B cell (primary cell): ENCODE data around the gene CKAP2L. TPM values are rescaled to one million over a fixed set of nuclear protein-coding genes. Genes with fewer than 3 reads are reported as not detected.

Experiments used
- ATAC-seq: fragments of 200-7000 bp; cut with Tn5 transposase; one replicate; pipeline ENCODE4 v1.10.0; 2021; ENCODE audit warnings: low read depth, mild to moderate bottlenecking, moderate number of reproducible peaks, moderate library complexity
- CTCF ChIA-PET: fragments of 350-600 bp; sonication (Branson Sonifier 250); formaldehyde crosslinking; loops from one replicate; lab custom pipeline; 2021; ENCODE audit warnings: antibody characterized with exemption, inconsistent platforms; lab: Charles Lee
- POLR2A ChIA-PET: fragments of 350-600 bp; sonication (Branson Sonifier 250); formaldehyde crosslinking; loops from one replicate; lab custom pipeline; 2021; ENCODE audit warnings: antibody characterized with exemption; lab: Charles Lee
- DNase-seq: peaks from one replicate; pipeline ENCODE4 v3.0.0; 2013
- H2AFZ ChIP-seq: 2 replicates; pipeline ENCODE4 v1.6.1; 2012; ENCODE audit warnings: mild to moderate bottlenecking, low read depth, low read length; ENCODE audit not compliant: insufficient read depth, poor library complexity, severe bottlenecking
- H3K27ac ChIP-seq, 2 donors: 1 replicate in 1 of 2; 2 replicates in 1 of 2; pipeline ENCODE4 v1.5.1; 2012 to 2013; ENCODE audit warnings: low read length in 2 of 2, mild to moderate bottlenecking in 2 of 2, moderate library complexity in 1 of 2
- H3K27me3 ChIP-seq, 4 experiments: fragments of 200-600 bp in 1 of 4; sonication (generic) in 1 of 4; replicated peaks in 1 of 4; 1 replicate in 2 of 4; 2 replicates in 2 of 4; pipeline versions ENCODE4 v1.6.1 to v1.7.0; 2013 to 2016; ENCODE audit warnings: low read length in 3 of 4, mild to moderate bottlenecking in 2 of 4, mixed read lengths in 1 of 4, moderate library complexity in 1 of 4; ENCODE audit not compliant: insufficient read depth in 4 of 4, control insufficient read depth in 3 of 4; ENCODE audit errors: control extremely low read depth in 1 of 4
- H3K36me3 ChIP-seq, 2 experiments: replicated peaks in 1 of 2; 1 replicate in 1 of 2; 2 replicates in 1 of 2; pipeline versions ENCODE4 v1.6.1 to v1.7.1; 2013; ENCODE audit warnings: low read length in 1 of 2; ENCODE audit not compliant: insufficient read depth in 2 of 2, control insufficient read depth in 1 of 2; ENCODE audit errors: control extremely low read depth in 1 of 2, extremely low read depth in 1 of 2
- H3K4me1 ChIP-seq, 2 donors: fragments of 200-600 bp in 1 of 2; sonication (generic) in 1 of 2; 1 replicate in 1 of 2; 2 replicates in 1 of 2; pipeline versions ENCODE4 v1.5.1 to v1.6.1; 2013 to 2017; ENCODE audit warnings: low read length in 2 of 2; ENCODE audit not compliant: control insufficient read depth in 2 of 2, insufficient read depth in 2 of 2
- H3K4me2 ChIP-seq: replicated peaks from 2 replicates; pipeline ENCODE3; 2012; ENCODE audit warnings: mild to moderate bottlenecking, low read depth, low read length; ENCODE audit not compliant: poor library complexity, severe bottlenecking
- H3K4me3 ChIP-seq, 5 experiments: fragments of 200-600 bp in 1 of 5; sonication (generic) in 1 of 5; 1 replicate in 3 of 5; 2 replicates in 2 of 5; pipeline versions ENCODE4 v1.5.1 to v1.7.0; 2011 to 2016; ENCODE audit warnings: low read length in 4 of 5, mild to moderate bottlenecking in 4 of 5, low read depth in 2 of 5, control low read depth in 1 of 5, moderate library complexity in 1 of 5; ENCODE audit not compliant: insufficient read depth in 1 of 5; ENCODE audit errors: control extremely low read depth in 1 of 5, extremely low read depth in 1 of 5
- H3K79me2 ChIP-seq: fragments of 200-600 bp; sonication (generic); one replicate; pipeline ENCODE4 v1.6.0; 2016; ENCODE audit warnings: low read length; ENCODE audit not compliant: control insufficient read depth, insufficient read depth
- H3K9ac ChIP-seq: fragments of 200-600 bp; sonication (generic); 2 replicates; pipeline ENCODE4 v1.6.1; 2017; ENCODE audit warnings: mild to moderate bottlenecking, low read length, moderate library complexity
- H3K9me3 ChIP-seq, 3 donors: one replicate each; pipeline versions ENCODE4 v1.6.1 to v1.7.1; 2013; ENCODE audit warnings: low read length in 2 of 3; ENCODE audit not compliant: control insufficient read depth in 2 of 3, insufficient read depth in 1 of 3; ENCODE audit errors: control extremely low read depth in 1 of 3
- H4K20me1 ChIP-seq: 2 replicates; pipeline ENCODE4 v1.6.0; 2012; ENCODE audit warnings: mild to moderate bottlenecking, low read length; ENCODE audit not compliant: insufficient read depth, control insufficient read depth, poor library complexity, severe bottlenecking
- H3K27ac Mint-ChIP-seq: one replicate; pipeline ENCODE4 v1.8.0; 2021; ENCODE audit warnings: mixed read lengths
- H3K27me3 Mint-ChIP-seq: one replicate; pipeline ENCODE4 v1.8.0; 2021; ENCODE audit warnings: mixed read lengths
- H3K4me1 Mint-ChIP-seq: one replicate; pipeline ENCODE4 v1.8.0; 2021; ENCODE audit warnings: mixed read lengths
- H3K4me3 Mint-ChIP-seq: one replicate; pipeline ENCODE4 v1.8.0; 2021; ENCODE audit warnings: mixed read lengths
- H3K9me3 Mint-ChIP-seq: one replicate; pipeline ENCODE4 v1.8.0; 2022; ENCODE audit warnings: mixed read lengths; ENCODE audit not compliant: insufficient read depth
- CTCF ChIP-seq: fragments of 200-600 bp; IDR thresholded peaks from one replicate; pipeline ENCODE4 v1.8.0; 2022; ENCODE audit warnings: antibody characterized with exemption, mild to moderate bottlenecking
- EZH2 ChIP-seq: IDR thresholded peaks from 2 replicates; pipeline ENCODE4 v1.6.1; 2012; ENCODE audit warnings: borderline replicate concordance, low read depth, mild to moderate bottlenecking, moderate library complexity, low read length; ENCODE audit not compliant: insufficient read depth, poor library complexity, severe bottlenecking
- WGBS: methylation state at CpG from one replicate; pipeline ENCODE4 v1.1.5; 2013; ENCODE audit warnings: missing lambda C conversion rate; ENCODE audit not compliant: insufficient coverage; 5-methylcytosine and 5-hydroxymethylcytosine counted together
- intact Hi-C: fragments of 100-400 bp; cut with micrococcal nuclease; formaldehyde crosslinking; loops from one replicate; pipeline ENCODE4 v1.10.0; 2022
- polyA plus RNA-seq: library from polyadenylated mRNA; depleted of rRNA; stranded (reverse); fragments of >200 nt; gene quantifications from 2 replicates; pipeline ENCODE4 v1.2.3, GENCODE V29; 2012
- total RNA-seq, 2 donors: library from RNA; stranded (reverse); fragments of 120-200 nt in 1 of 2; gene quantifications; 1 replicate in 1 of 2; 2 replicates in 1 of 2; pipeline versions ENCODE4 v1.2.3 to v1.2.4, GENCODE V29; 2013 to 2022

Gene CKAP2L
- total and polyA plus RNA-seq, 2 donors (not counting 1 experiment from before 2014, with no cell fraction given), result 0.01 to 0.25 TPM

GRCh38 chr2:112758711-112759110, 5.7 kb downstream of the CKAP2L start:
- H2AFZ ChIP-seq, result no peak overlapping the region
- H3K9me3 ChIP-seq, result no peaks in the 10 kb centered on the region
- no peak for TF ChIP-seq CTCF
- TF ChIP-seq EZH2, result no peak
- peaks cover 7% of the 10 kb centered on the region for H3K79me2 ChIP-seq
- Mint-ChIP-seq H3K4me3 (no peak overlapping the region), H3K4me1 (peaks cover 12% of the 10 kb centered on the region), H3K27ac (no peak overlapping the region), H3K27me3 (no peaks in the 10 kb centered on the region), H3K9me3 (no peaks in the 10 kb centered on the region)
- WGBS, result no CpG with 5 or more reads among the region's 2 CpGs
- H3K27me3 ChIP-seq, result no peaks in the 10 kb centered on the region
- H3K4me1 ChIP-seq, result peaks cover 0 to 8% of the 10 kb centered on the region in 2 donors
- no peak overlapping the region for H3K4me3 ChIP-seq
- no peak overlapping the region for H3K27ac ChIP-seq
- DNase-seq, result no peak
- H3K4me2 ChIP-seq, result no peak overlapping the region
- CTCF ChIA-PET, result interaction anchor here (0.6 kb wide), 1 partner anchor 232 kb away, joined by 3 read pairs; no protein-coding TSS in a partner anchor
- no peaks in the 10 kb centered on the region for H4K20me1 ChIP-seq
- H3K9ac ChIP-seq, result no peak overlapping the region
- intact Hi-C loops, result no loop called here
- no peak for ATAC-seq
- POLR2A ChIA-PET, result no interaction called here
- H3K36me3 ChIP-seq, result no peaks in the 10 kb centered on the region

- no peak for ATAC-seq
- H3K9me3 ChIP-seq, result no peaks in the 10 kb centered on the region
- no peak for DNase-seq
- no peaks in the 10 kb centered on the region for H3K36me3 ChIP-seq
- H3K4me3 Mint-ChIP-seq, result no peak overlapping the region
- no peak overlapping the region for H3K4me2 ChIP-seq
- peaks cover 0 to 8% of the 10 kb centered on the region in 2 donors for H3K4me1 ChIP-seq
- H3K9ac ChIP-seq, result no peak overlapping the region
- H3K27ac ChIP-seq, result no peak overlapping the region
- no peak overlapping the region for H3K4me3 ChIP-seq
- intact Hi-C loops, result no loop called here
- TF ChIP-seq CTCF (no peak), EZH2 (no peak)
- H3K27me3 ChIP-seq, result no peaks in the 10 kb centered on the region
- WGBS, result no CpG with 5 or more reads among the region's 3 CpGs
- no peaks in the 10 kb centered on the region for H3K27me3 Mint-ChIP-seq
- no peaks in the 10 kb centered on the region for H3K9me3 Mint-ChIP-seq
- H3K4me1 Mint-ChIP-seq, result peaks cover 9% of the 10 kb centered on the region
- no peaks in the 10 kb centered on the region for H3K79me2 ChIP-seq
- CTCF ChIA-PET, result no interaction called here
- H2AFZ ChIP-seq, result no peak overlapping the region
- no peak overlapping the region for H3K27ac Mint-ChIP-seq
- POLR2A ChIA-PET, result no interaction called here
- no peaks in the 10 kb centered on the region for H4K20me1 ChIP-seq
Measured at GRCh38 chr2:112757265-112757664, 7.1 kb downstream of the CKAP2L start.
